Heart right ventricle (tissue), 16 donors: Measurements from ENCODE around the gene PHF12. TPM values are rescaled to one million over a fixed set of nuclear protein-coding genes. Genes with fewer than 3 reads are reported as not detected.
A peak's percentile ranks its signal among the peaks of the same experiment; 100 is the strongest.

Experiments used
- ATAC-seq, 8 donors: fragments of 200-7000 bp; cut with Tn5 transposase; one replicate each; pipeline ENCODE4 v1.9.1; 2020; ENCODE audit warnings: mild to moderate bottlenecking in 8 of 8, moderate library complexity in 8 of 8, moderate number of reproducible peaks in 1 of 8
- DNase-seq, 2 donors: peaks; one replicate each; pipeline ENCODE4 v3.0.0-alpha.2; 2020
- H3K27ac ChIP-seq, 10 donors: fragments of 200-600 bp; sonication (generic) in 2 of 10; one replicate each; pipeline versions ENCODE4 v1.5.0 to v1.8.0; 2020 to 2022; ENCODE audit warnings: mild to moderate bottlenecking in 3 of 10
- H3K27me3 ChIP-seq, 7 donors: fragments of 200-600 bp; one replicate each; pipeline ENCODE4 v1.8.0; 2021 to 2022; ENCODE audit warnings: mild to moderate bottlenecking in 2 of 7
- H3K36me3 ChIP-seq, 9 donors: fragments of 200-600 bp; sonication (generic) in 1 of 9; one replicate each; pipeline versions ENCODE4 v1.5.0 to v1.8.0; 2020 to 2022; ENCODE audit warnings: mild to moderate bottlenecking in 2 of 9
- H3K4me1 ChIP-seq, 9 donors: fragments of 200-600 bp; sonication (generic) in 1 of 9; one replicate each; pipeline versions ENCODE4 v1.5.0 to v1.8.0; 2020 to 2022; ENCODE audit warnings: mild to moderate bottlenecking in 4 of 9
- H3K4me3 ChIP-seq, 10 donors: fragments of 200-600 bp; sonication (generic) in 2 of 10; one replicate each; pipeline versions ENCODE4 v1.5.0 to v1.8.0; 2020 to 2022; ENCODE audit warnings: mild to moderate bottlenecking in 7 of 10, moderate library complexity in 2 of 10
- H3K9me3 ChIP-seq, 11 donors: fragments of 200-600 bp in 10 of 11; sonication (generic) in 2 of 11; one replicate each; pipeline versions ENCODE4 v1.5.0 to v1.8.0; 2013 to 2022; ENCODE audit warnings: mild to moderate bottlenecking in 2 of 11, control low read depth in 1 of 11, moderate library complexity in 1 of 11
- CTCF ChIP-seq, 9 donors: fragments of 200-600 bp; sonication (generic) in 2 of 9; IDR thresholded peaks; one replicate each; pipeline versions ENCODE4 v1.5.0 to v1.8.0; 2021 to 2022; ENCODE audit warnings: antibody characterized with exemption in 9 of 9, mild to moderate bottlenecking in 5 of 9, moderate library complexity in 1 of 9
- WGBS, 2 donors: extraction: QIAGEN DNeasy Blood & Tissue Kit; methylation state at CpG; one replicate each; pipeline ENCODE4 v1.1.7; 2013; ENCODE audit warnings: inconsistent platforms in 1 of 2; 5-methylcytosine and 5-hydroxymethylcytosine counted together
- intact Hi-C, 10 donors: fragments of 100-400 bp; cut with DNase I; formaldehyde crosslinking; loops; one replicate each; pipeline versions ENCODE4 v1.11.1 to v1.14.2; 2022
- polyA plus RNA-seq, 2 donors: library from polyadenylated mRNA; stranded (reverse); fragments of 200-250 nt; gene quantifications; one replicate each; pipeline ENCODE4 v1.2.3, GENCODE V29; 2013
- total RNA-seq, 10 donors: library from RNA; stranded (reverse); fragmentation: NEBNext Ultra II Directional in 3 of 10; extraction: Animal tissue kit (Norgen Biotek cat#: 25700) in 3 of 10; gene quantifications; one replicate each; pipeline versions ENCODE4 v1.2.1 to v1.2.4, GENCODE V29; 2021 to 2023
- donor health status: Arrhythmogenic right ventricular cardiomyopathy.
- donor health status: ischemic (EF 13 %, LVEDD 7.1; RV severe dilation, severe dysfunction).
- donor health status: healthy with polysubstance abuse.
- donor health status: DM: no; HTN: yes; CAD: no.
- donor health status: DM: no; HTN: no; CAD: no.
- donor health status: ischemic (EF 25% LVEDD 6.9; RV normal size, moderate dysfunction).
- donor health status: ischemic (EF 25% LVEDD 5.7; RV mildly dilated, moderate dysfunction).
- donor health status: healthy.
- donor health status: DM: yes; HTN: yes; CAD: no.
- donor health status: Ischemic cardiomyopathy.
- donor health status: ischemic (EF 35%, LVEDD 5.7; RV mildly dilated, moderate dysfunction).
- donor health status: nonischemic (EF 11% LVEDD 7.7; RV severe dilation, severe dysfunction).
- donor health status: DM: yes; HTN: yes; CAD: no.
- donor health status: PGD.
- donor health status: ischemic (EF 29% LVEDD 5.4; RV normal size, mild dysfunction).
- donor health status: nonischemic (EF 23%, LVEDD 6.1; RV moderate dilation, normal function).

Gene PHF12
- total and polyA plus RNA-seq, 12 donors = 7.3 to 28.0 (median 20.9) TPM

DNA sequence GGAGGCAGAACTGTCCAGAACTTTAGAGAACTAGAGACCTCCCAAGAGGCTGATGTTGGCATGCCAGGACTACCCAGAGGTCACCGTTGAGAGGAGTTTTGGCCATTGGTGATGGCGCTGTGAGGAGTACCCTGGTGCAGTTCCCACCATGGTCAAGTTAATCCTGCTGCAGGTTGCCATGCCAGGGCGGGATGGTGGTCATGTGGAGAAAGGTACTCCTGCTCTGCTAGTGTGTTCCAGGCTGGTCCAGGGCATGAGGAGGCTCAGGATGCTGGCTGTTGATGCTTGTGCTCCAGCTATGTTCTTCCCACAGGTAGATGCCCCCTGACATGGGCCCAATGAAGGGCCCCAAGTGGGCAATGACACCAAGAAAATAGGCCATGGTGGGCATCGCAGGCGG lies 4.1 kb upstream of the PHF12 start:
- WGBS, 2 donors = 91 to 94% methylated on average over 5 of the region's 5 CpGs
- Histone ChIP-seq H3K4me3 (no peak overlapping the region), H3K9me3 (no peaks in the 10 kb centered on the region), H3K27me3 (no peaks in the 10 kb centered on the region), H3K36me3 (no peaks in the 10 kb centered on the region), H3K4me1 (peaks cover 0 to 14% (median 9%) of the 10 kb centered on the region in 9 donors), H3K27ac (no peak overlapping the region)
- ATAC-seq = no peak
- no peak for DNase-seq
- intact Hi-C loops = loop anchor here in 1 of 10 donors (10.0 kb wide), 2 partner anchors 259 to 621 kb away; partner anchors contain the start of genes IFT20 and TNFAIP1
- TF ChIP-seq CTCF (IDR thresholded peaks at IDR 0.05) = no peak

- Histone ChIP-seq H3K36me3 (no peaks in the 10 kb centered on the region), H3K4me1 (peaks cover 0 to 14% (median 9%) of the 10 kb centered on the region in 9 donors), H3K4me3 (no peak overlapping the region), H3K27ac (no peak overlapping the region), H3K9me3 (no peaks in the 10 kb centered on the region), H3K27me3 (no peaks in the 10 kb centered on the region)
- ATAC-seq = no peak
- WGBS, 2 donors = 91 to 93% methylated on average over 2 of the region's 2 CpGs
- TF ChIP-seq CTCF (IDR thresholded peaks at IDR 0.05) = no peak
- intact Hi-C loops = loop anchor here in 5 of 10 donors (5.0 to 10.0 kb wide), 4 partner anchors 228 to 620 kb away; partner anchors contain the start of genes NEK8 (in 4 of the 5), TLCD1 (in 4 of the 5), IFT20 (in 2 of the 5) and TNFAIP1 (in 2 of the 5)
- DNase-seq = no peak
These were observed 3.6 kb upstream of the PHF12 start for GRCh38 chr17:28954886-28955285.

GRCh38 chr17:28953444-28954118 lies 2.3 kb upstream of the PHF12 start:
- 28 to 31% methylated on average over 5 of the region's 5 CpGs for WGBS, 2 donors
- Histone ChIP-seq H3K27me3 (no peaks in the 10 kb centered on the region), H3K9me3 (no peaks in the 10 kb centered on the region), H3K4me3 (no peak overlapping the region), H3K4me1 (peaks cover 0 to 15% (median 12%) of the 10 kb centered on the region in 9 donors), H3K27ac (peak overlapping the region in 3 of 10 donors; percentile 44 to 98 (median 87)), H3K36me3 (no peaks in the 10 kb centered on the region)
- peak; percentile 74 to 92 (median 83) for TF ChIP-seq CTCF (IDR thresholded peaks at IDR 0.05)
- ATAC-seq (no peak), DNase-seq (peak in 1 of 2 donors; percentile 52)
- intact Hi-C loops = loop anchor here in 5 of 10 donors (2.0 to 10.0 kb wide), 5 partner anchors 225 to 619 kb away; partner anchors contain the start of genes NEK8 (in 5 of the 5), TLCD1 (in 4 of the 5), IFT20 (in 2 of the 5) and TNFAIP1 (in 2 of the 5)

DNA sequence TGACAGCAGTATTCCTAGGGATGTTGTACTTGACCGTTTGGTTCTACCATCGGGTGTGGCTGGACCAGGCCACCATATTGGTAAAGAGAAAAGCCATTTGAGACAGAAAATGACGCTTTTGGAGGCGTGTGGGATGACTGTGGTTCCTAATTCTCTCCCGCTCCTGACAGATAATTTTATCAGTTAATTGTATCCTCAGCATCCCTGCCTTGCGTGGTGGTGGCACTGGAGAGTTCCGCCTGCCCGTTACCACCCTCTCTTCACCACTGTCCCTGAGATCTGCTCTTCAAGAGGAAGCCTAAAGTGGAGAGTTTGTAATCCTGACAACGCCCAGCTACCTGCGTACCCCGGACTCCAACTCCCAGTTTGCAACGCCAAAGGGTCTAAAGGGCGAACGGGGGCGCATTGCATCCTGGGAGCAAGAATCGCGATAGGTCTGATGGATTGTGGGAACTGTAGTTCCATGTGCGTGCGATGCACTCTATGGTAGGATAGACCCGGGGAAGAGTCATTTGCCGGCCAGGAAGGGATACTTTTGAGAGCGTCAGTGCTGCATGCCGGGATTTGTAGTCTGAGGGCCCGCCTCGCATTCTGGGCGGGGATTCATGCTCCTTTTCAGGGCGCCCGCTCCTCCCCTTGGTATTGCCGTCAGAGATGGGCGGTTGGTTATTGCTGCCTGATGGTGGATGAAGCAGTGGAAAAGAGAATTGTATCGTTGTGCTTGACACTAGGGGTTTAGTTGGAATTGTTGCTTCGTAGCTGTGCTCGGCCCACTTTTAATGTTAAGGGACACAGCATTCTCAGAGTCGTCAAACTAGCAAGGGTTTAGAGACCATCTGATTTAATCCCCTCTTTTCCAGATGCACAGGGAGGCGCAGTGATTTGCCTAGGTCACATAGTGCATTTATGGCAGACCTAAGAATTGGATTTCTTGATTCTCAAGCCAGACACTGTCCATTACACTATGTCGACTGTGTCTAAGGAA lies 965 bp upstream of the PHF12 start:
- intact Hi-C loops = loop anchor here in 5 of 10 donors (2.0 to 10.0 kb wide), 5 partner anchors 223 to 617 kb away; partner anchors contain the start of genes NEK8 (in 5 of the 5), TLCD1 (in 4 of the 5), IFT20 (in 2 of the 5) and TNFAIP1 (in 2 of the 5)
- no peaks in the 10 kb centered on the region for H3K27me3 ChIP-seq
- peak overlapping the region; percentile 40 to 93 (median 74) for H3K4me3 ChIP-seq
- peaks cover 8 to 28% (median 25%) of the 10 kb centered on the region in 9 donors for H3K4me1 ChIP-seq
- DNase-seq (peak; percentile 92 to 98), ATAC-seq (peak; percentile 81 to 92 (median 87))
- WGBS, 2 donors = 5 to 6% methylated on average over 36 of the region's 36 CpGs
- peaks cover 0 to 10% (median 0%) of the 10 kb centered on the region in 9 donors for H3K36me3 ChIP-seq
- peak in 1 of 9 donors; percentile 8 for TF ChIP-seq CTCF (IDR thresholded peaks at IDR 0.05)
- peak overlapping the region; percentile 87 to 99 (median 98) for H3K27ac ChIP-seq
- H3K9me3 ChIP-seq = no peaks in the 10 kb centered on the region
